ENCODE results near the gene PGLYRP1.

DNA sequence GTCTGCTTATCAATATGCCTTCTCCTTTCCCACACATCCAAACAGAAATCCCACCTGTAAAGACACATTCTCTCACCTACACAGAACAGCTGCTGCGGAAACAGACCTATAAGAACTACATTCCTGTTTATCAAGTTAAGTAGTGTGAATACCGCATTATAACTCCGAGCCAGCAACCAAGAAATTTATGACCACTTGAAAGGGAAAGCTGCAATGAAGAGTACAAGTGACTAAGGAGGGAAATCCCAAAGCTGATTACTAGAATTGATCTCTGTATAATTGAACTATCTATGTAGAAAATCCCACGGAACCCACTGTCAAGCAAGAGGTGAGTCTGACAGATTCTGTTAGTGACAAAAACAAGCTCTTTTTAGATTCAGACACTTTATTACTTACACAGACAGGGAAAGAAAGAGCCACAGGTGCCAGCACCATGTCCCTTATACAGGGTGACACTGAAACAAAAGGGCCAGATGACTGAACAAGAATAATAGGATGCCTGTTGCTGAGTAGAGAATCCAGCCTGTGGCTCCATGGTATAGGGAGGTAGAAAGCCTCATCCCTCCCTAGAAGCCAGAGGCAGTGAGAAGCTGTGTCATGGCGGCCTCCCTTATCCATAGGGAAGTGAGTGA lies 19.5 kb upstream of the PGLYRP1 start:
- TF ChIP-seq CTCF (IDR thresholded peaks at IDR 0.05) (no peak), POLR2A (IDR thresholded peaks at IDR 0.05) (no peak)

All from tibial nerve (tissue), 3 donors.